ENCODE measurements around the gene NUDT12. TPM values are rescaled to one million over a fixed set of nuclear protein-coding genes. Genes with fewer than 3 reads are reported as not detected.

NUDT12 gene
- total RNA-seq, 1 experiment from 2014 or later = 12.9 TPM

DNA sequence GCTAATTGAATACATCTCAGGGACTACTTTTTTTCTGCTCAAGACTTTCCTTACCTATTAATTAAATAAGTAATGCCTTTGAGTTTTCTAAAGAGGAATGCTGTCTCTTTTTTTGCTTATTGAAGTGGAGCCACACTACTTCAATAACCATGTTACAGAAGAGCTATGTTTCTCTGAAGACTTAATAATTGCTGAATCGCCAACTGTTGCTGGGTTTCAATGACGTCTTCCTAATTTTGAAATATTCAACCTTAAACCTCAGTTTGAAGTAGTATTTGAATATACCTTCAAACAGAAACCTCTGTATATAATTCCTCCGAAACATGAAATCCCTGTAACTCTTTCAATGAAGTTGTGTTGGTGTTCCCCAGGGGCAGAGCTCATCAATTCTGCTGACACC, 21.0 kb downstream of the NUDT12 start:
- H3K79me2 ChIP-seq (ENCODE audit: low read depth) = no peaks in the 10 kb centered on the region
- H3K9me2 ChIP-seq (ENCODE audit: insufficient read depth) = no peaks in the 10 kb centered on the region
- no peak overlapping the region for H3K4me3 ChIP-seq
- TF ChIP-seq EZH2 (IDR thresholded peaks at IDR 0.05; ENCODE audit: low read depth) (no peak), CTCF (conservative IDR thresholded peaks at IDR 0.05) (no peak)
- no peaks in the 10 kb centered on the region for H3K9me3 ChIP-seq (ENCODE audit: insufficient read depth, low read depth)
- H4K20me1 ChIP-seq (ENCODE audit: insufficient read depth) = no peaks in the 10 kb centered on the region
- no peak overlapping the region for H3K27ac ChIP-seq
- H3F3A ChIP-seq (ENCODE audit: insufficient read depth, low read depth) = no peaks in the 10 kb centered on the region
- no peaks in the 10 kb centered on the region for H3K36me3 ChIP-seq (ENCODE audit: low read depth)
- DNase-seq = no peak
- CTCF ChIA-PET = no interaction called here
- no peaks in the 10 kb centered on the region for H3K4me1 ChIP-seq (replicated peaks; ENCODE audit: insufficient read depth)
- POLR2A ChIA-PET (ENCODE audit: unreplicated experiment) = no interaction called here
- no peaks in the 10 kb centered on the region for H3K27me3 ChIP-seq (ENCODE audit: insufficient read depth, low read depth)
- no peak overlapping the region for H2AFZ ChIP-seq
- intact Hi-C loops (cut with micrococcal nuclease; ENCODE audit: unreplicated experiment) = no loop called here
- no peak overlapping the region for H3K4me2 ChIP-seq
- BruUV-seq (replicated peaks) = no TSS peak

DNA sequence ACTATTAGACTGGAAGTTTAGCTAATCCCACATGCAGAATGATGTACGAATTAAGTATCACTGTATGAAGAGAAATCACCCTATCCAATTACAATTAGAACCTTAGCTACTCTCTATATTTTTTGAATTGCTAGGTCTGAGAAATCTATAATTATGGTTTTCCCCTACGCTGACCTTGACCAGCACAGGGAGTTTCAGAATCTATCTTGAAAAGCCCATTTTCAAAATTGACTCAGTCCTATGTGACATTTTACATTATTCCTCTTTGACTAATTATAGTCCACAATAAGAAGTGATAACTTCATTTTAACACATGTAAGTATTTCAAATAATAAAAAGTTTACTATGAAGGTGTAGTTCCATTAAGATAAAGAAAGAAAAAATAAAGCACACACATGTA, 21.5 kb downstream of the NUDT12 start:
- Histone ChIP-seq H2AFZ (no peak overlapping the region), H3K27me3 (ENCODE audit: insufficient read depth, low read depth) (no peaks in the 10 kb centered on the region), H3F3A (ENCODE audit: insufficient read depth, low read depth) (no peaks in the 10 kb centered on the region), H3K9me3 (ENCODE audit: insufficient read depth, low read depth) (no peaks in the 10 kb centered on the region), H3K4me1 (replicated peaks; ENCODE audit: insufficient read depth) (no peaks in the 10 kb centered on the region), H3K36me3 (ENCODE audit: low read depth) (no peaks in the 10 kb centered on the region), H3K4me3 (no peak overlapping the region), H3K4me2 (no peak overlapping the region), H3K79me2 (ENCODE audit: low read depth) (no peaks in the 10 kb centered on the region), H3K27ac (no peak overlapping the region), H4K20me1 (ENCODE audit: insufficient read depth) (no peaks in the 10 kb centered on the region), H3K9me2 (ENCODE audit: insufficient read depth) (no peaks in the 10 kb centered on the region)
- BruUV-seq (replicated peaks) = no TSS peak
- intact Hi-C loops (cut with micrococcal nuclease; ENCODE audit: unreplicated experiment) = no loop called here
- no peak for DNase-seq
- ChIA-PET POLR2A (ENCODE audit: unreplicated experiment) (no interaction called here), CTCF (no interaction called here)
- TF ChIP-seq EZH2 (IDR thresholded peaks at IDR 0.05; ENCODE audit: low read depth) (no peak), CTCF (conservative IDR thresholded peaks at IDR 0.05) (no peak)

- H4K20me1 ChIP-seq (ENCODE audit: insufficient read depth) = no peaks in the 10 kb centered on the region
- no peak for DNase-seq
- no peak overlapping the region for H3K4me2 ChIP-seq
- H3K4me3 ChIP-seq = no peak overlapping the region
- H3K9me2 ChIP-seq (ENCODE audit: insufficient read depth) = no peaks in the 10 kb centered on the region
- no peak overlapping the region for H2AFZ ChIP-seq
- BruUV-seq (replicated peaks) = no TSS peak
- no peaks in the 10 kb centered on the region for H3K36me3 ChIP-seq (ENCODE audit: low read depth)
- intact Hi-C loops (cut with micrococcal nuclease; ENCODE audit: unreplicated experiment) = no loop called here
- no peaks in the 10 kb centered on the region for H3K9me3 ChIP-seq (ENCODE audit: insufficient read depth, low read depth)
- no peak overlapping the region for H3K27ac ChIP-seq
- POLR2A ChIA-PET (ENCODE audit: unreplicated experiment) = no interaction called here
- H3F3A ChIP-seq (ENCODE audit: insufficient read depth, low read depth) = no peaks in the 10 kb centered on the region
- CTCF ChIA-PET = interaction anchor here (0.6 kb wide), 1 partner anchor 68 kb away, joined by 3 read pairs; no protein-coding TSS in a partner anchor
- H3K27me3 ChIP-seq (ENCODE audit: insufficient read depth, low read depth) = no peaks in the 10 kb centered on the region
- H3K79me2 ChIP-seq (ENCODE audit: low read depth) = no peaks in the 10 kb centered on the region
- TF ChIP-seq EZH2 (IDR thresholded peaks at IDR 0.05; ENCODE audit: low read depth) (no peak), CTCF (conservative IDR thresholded peaks at IDR 0.05) (no peak)
- no peaks in the 10 kb centered on the region for H3K4me1 ChIP-seq (replicated peaks; ENCODE audit: insufficient read depth)
Measured at GRCh38 chr5:103539376-103540330, 22.9 kb downstream of the NUDT12 start.
